Upper lobe of left lung (tissue), 4 donors: ENCODE data around the gene ADGRV1.

Experiments used
- CTCF ChIP-seq, 6 experiments: fragments of 450-650 bp in 4 of 6; fragments of 200-600 bp in 2 of 6; sonication (generic) in 2 of 6; IDR thresholded peaks; one replicate each; pipeline ENCODE4 v1.5.1; 2016 to 2019; ENCODE audit warnings: antibody characterized with exemption in 6 of 6
- EP300 ChIP-seq, 4 donors: sonication (generic); formaldehyde crosslinking; IDR thresholded peaks; one replicate each; pipeline ENCODE4 v1.5.1; 2017; ENCODE audit warnings: antibody characterized with exemption in 4 of 4, control low read depth in 2 of 4
- POLR2A ChIP-seq, 4 donors: fragments of 450-650 bp; IDR thresholded peaks; one replicate each; pipeline ENCODE4 v1.5.1; 2016 to 2017; ENCODE audit warnings: antibody characterized with exemption in 4 of 4, mild to moderate bottlenecking in 2 of 4
- POLR2AphosphoS5 ChIP-seq, 2 donors: sonication (generic); formaldehyde crosslinking; IDR thresholded peaks; one replicate each; pipeline ENCODE4 v1.5.1; 2017; ENCODE audit warnings: antibody characterized with exemption in 2 of 2

- TF ChIP-seq POLR2A (IDR thresholded peaks at IDR 0.05): no peak
- TF ChIP-seq CTCF (IDR thresholded peaks at IDR 0.05): no peak
- no peak for TF ChIP-seq EP300 (IDR thresholded peaks at IDR 0.05)
- TF ChIP-seq POLR2AphosphoS5 (IDR thresholded peaks at IDR 0.05): no peak
These were observed 371.5 kb downstream of the ADGRV1 start for GRCh38 chr5:90930062-90930461.
